Progenitor cell of endocrine pancreas (in vitro differentiated cells): ENCODE data around the gene NATD1. TPM values are rescaled to one million over a fixed set of nuclear protein-coding genes. Genes with fewer than 3 reads are reported as not detected.
A peak's percentile ranks its signal among the peaks of the same experiment; 100 is the strongest.

Experiments used
- DNase-seq: peaks from one replicate; pipeline ENCODE4 v3.0.0; 2021; ENCODE audit warnings: low spot score; ENCODE audit not compliant: unreplicated experiment
- H3K27ac Mint-ChIP-seq: 2 replicates; pipeline ENCODE4 v1.8.0; 2021; ENCODE audit warnings: mild to moderate bottlenecking, moderate library complexity, mixed read lengths
- H3K27me3 Mint-ChIP-seq: 2 replicates; pipeline ENCODE4 v1.8.0; 2021; ENCODE audit warnings: mixed read lengths
- H3K36me3 Mint-ChIP-seq: 2 replicates; pipeline ENCODE4 v1.8.0; 2022; ENCODE audit warnings: mixed read lengths; ENCODE audit not compliant: insufficient read depth
- H3K4me1 Mint-ChIP-seq: 2 replicates; pipeline ENCODE4 v1.8.0; 2021; ENCODE audit warnings: low read depth, mixed read lengths
- H3K4me3 Mint-ChIP-seq: 2 replicates; pipeline ENCODE4 v1.8.0; 2021; ENCODE audit warnings: low read depth, mild to moderate bottlenecking, moderate library complexity, mixed read lengths
- H3K9me3 Mint-ChIP-seq: 2 replicates; pipeline ENCODE4 v1.8.0; 2021; ENCODE audit warnings: low read depth, mixed read lengths
- long read RNA-seq: library from polyadenylated mRNA; unstranded; transcript quantifications from one replicate; pipeline ENCODE4 v2.0.0, GENCODE V29; 2020
- total RNA-seq: library from RNA; stranded (reverse); gene quantifications from 2 replicates; pipeline ENCODE4 v1.2.1, GENCODE V29; 2021
- TF ChIP-seq, protein P1 (sequence below): fragments of 200-600 bp; sonication (generic); IDR thresholded peaks from one replicate; pipeline ENCODE4 v1.5.0; 2021; ENCODE audit warnings: antibody characterized with exemption, mild to moderate bottlenecking; ENCODE audit not compliant: unreplicated experiment

NATD1 gene, protein sequence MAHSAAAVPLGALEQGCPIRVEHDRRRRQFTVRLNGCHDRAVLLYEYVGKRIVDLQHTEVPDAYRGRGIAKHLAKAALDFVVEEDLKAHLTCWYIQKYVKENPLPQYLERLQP
- total RNA-seq, result 13.5 TPM in 2 replicates
- long read RNA-seq, partial matches to known transcripts, result 0 of 2 reads
- long read RNA-seq, other reads (novel, unspliced or antisense), result 2 of 2 reads

- H3K27ac Mint-ChIP-seq, result peak within 1 kb of the TSS; percentile 93
- H3K27me3 Mint-ChIP-seq, result no peaks in the 10 kb centered on the region
- no peaks in the 10 kb centered on the region for H3K36me3 Mint-ChIP-seq
- no peaks in the 10 kb centered on the region for H3K9me3 Mint-ChIP-seq
- peaks cover 4% of the 10 kb centered on the region for H3K4me1 Mint-ChIP-seq
- peak; percentile 47 for DNase-seq
- TF ChIP-seq, protein P1, sequence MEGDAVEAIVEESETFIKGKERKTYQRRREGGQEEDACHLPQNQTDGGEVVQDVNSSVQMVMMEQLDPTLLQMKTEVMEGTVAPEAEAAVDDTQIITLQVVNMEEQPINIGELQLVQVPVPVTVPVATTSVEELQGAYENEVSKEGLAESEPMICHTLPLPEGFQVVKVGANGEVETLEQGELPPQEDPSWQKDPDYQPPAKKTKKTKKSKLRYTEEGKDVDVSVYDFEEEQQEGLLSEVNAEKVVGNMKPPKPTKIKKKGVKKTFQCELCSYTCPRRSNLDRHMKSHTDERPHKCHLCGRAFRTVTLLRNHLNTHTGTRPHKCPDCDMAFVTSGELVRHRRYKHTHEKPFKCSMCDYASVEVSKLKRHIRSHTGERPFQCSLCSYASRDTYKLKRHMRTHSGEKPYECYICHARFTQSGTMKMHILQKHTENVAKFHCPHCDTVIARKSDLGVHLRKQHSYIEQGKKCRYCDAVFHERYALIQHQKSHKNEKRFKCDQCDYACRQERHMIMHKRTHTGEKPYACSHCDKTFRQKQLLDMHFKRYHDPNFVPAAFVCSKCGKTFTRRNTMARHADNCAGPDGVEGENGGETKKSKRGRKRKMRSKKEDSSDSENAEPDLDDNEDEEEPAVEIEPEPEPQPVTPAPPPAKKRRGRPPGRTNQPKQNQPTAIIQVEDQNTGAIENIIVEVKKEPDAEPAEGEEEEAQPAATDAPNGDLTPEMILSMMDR, result no peak
- H3K4me3 Mint-ChIP-seq, result peak within 1 kb of the TSS; percentile 78
These were observed at the start of gene NATD1 for GRCh38 chr17:21252796-21253645. Gene NATD1, minus strand, starts transcription at chr17:21253410. Its CDS starts 146 bp downstream, at chr17:21253264.

GRCh38 chr17:21301593-21302550, 48.7 kb upstream of the NATD1 start:
- Mint-ChIP-seq H3K9me3 (peaks cover 8% of the 10 kb centered on the region), H3K27ac (no peak overlapping the region), H3K27me3 (no peaks in the 10 kb centered on the region), H3K36me3 (peaks cover 21% of the 10 kb centered on the region), H3K4me1 (no peaks in the 10 kb centered on the region), H3K4me3 (no peak overlapping the region)
- TF ChIP-seq, protein P1, result no peak
- no peak for DNase-seq

- Mint-ChIP-seq H3K4me3 (no peak overlapping the region), H3K27me3 (no peaks in the 10 kb centered on the region), H3K9me3 (peaks cover 8% of the 10 kb centered on the region), H3K4me1 (no peaks in the 10 kb centered on the region), H3K36me3 (peaks cover 21% of the 10 kb centered on the region), H3K27ac (no peak overlapping the region)
- TF ChIP-seq, protein P1, result no peak
- no peak for DNase-seq
These were observed 47.7 kb upstream of the NATD1 start for GRCh38 chr17:21300601-21301571.

GRCh38 chr17:21299981-21300600, 46.9 kb upstream of the NATD1 start:
- peaks cover 8% of the 10 kb centered on the region for H3K9me3 Mint-ChIP-seq
- TF ChIP-seq, protein P1, result no peak
- no peaks in the 10 kb centered on the region for H3K27me3 Mint-ChIP-seq
- H3K36me3 Mint-ChIP-seq, result peaks cover 17% of the 10 kb centered on the region
- no peaks in the 10 kb centered on the region for H3K4me1 Mint-ChIP-seq
- no peak for DNase-seq
- peak overlapping the region; percentile 14 for H3K27ac Mint-ChIP-seq
- H3K4me3 Mint-ChIP-seq, result no peak overlapping the region
